Measurements from ENCODE around the gene TRIM24. TPM values are rescaled to one million over a fixed set of nuclear protein-coding genes. Genes with fewer than 3 reads are reported as not detected.

TRIM24 gene
- total RNA-seq, 4 donors from 2014 or later: 13.9 to 16.2 (median 14.1) TPM

DNA sequence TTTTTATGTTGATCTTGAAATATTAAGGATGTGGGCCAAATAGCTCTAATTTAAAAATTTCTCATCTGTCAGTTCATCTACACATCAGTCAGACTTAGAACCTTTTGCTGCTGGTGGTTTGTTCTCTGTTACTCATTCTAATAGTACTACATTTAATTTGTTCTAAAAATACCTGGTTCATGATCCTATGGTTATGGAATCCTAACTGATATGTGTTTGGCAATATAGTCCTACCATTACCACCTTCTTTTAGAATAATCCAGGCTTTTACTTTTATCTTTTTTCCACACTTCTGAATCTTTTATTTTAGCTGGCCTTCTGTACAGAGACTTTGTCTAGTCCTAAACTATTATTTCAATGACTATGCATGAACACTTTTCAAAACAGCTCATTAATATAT lies 124.2 kb downstream of the TRIM24 start:
- Histone ChIP-seq H3K27ac (no peak overlapping the region), H3K4me1 (no peaks in the 10 kb centered on the region), H3K9me3 (no peaks in the 10 kb centered on the region), H3K4me3 (no peak overlapping the region), H3K27me3 (no peaks in the 10 kb centered on the region), H3K36me3 (peaks cover 0 to 87% of the 10 kb centered on the region in 2 donors)
- TF ChIP-seq, protein P1, sequence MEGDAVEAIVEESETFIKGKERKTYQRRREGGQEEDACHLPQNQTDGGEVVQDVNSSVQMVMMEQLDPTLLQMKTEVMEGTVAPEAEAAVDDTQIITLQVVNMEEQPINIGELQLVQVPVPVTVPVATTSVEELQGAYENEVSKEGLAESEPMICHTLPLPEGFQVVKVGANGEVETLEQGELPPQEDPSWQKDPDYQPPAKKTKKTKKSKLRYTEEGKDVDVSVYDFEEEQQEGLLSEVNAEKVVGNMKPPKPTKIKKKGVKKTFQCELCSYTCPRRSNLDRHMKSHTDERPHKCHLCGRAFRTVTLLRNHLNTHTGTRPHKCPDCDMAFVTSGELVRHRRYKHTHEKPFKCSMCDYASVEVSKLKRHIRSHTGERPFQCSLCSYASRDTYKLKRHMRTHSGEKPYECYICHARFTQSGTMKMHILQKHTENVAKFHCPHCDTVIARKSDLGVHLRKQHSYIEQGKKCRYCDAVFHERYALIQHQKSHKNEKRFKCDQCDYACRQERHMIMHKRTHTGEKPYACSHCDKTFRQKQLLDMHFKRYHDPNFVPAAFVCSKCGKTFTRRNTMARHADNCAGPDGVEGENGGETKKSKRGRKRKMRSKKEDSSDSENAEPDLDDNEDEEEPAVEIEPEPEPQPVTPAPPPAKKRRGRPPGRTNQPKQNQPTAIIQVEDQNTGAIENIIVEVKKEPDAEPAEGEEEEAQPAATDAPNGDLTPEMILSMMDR (IDR thresholded peaks at IDR 0.05): no peak
- no peak for TF ChIP-seq POLR2A (IDR thresholded peaks at IDR 0.05)
- no peak for TF ChIP-seq POLR2AphosphoS5 (IDR thresholded peaks at IDR 0.05)
- no peak for TF ChIP-seq EP300 (IDR thresholded peaks at IDR 0.05)
- no peak for ATAC-seq

DNA sequence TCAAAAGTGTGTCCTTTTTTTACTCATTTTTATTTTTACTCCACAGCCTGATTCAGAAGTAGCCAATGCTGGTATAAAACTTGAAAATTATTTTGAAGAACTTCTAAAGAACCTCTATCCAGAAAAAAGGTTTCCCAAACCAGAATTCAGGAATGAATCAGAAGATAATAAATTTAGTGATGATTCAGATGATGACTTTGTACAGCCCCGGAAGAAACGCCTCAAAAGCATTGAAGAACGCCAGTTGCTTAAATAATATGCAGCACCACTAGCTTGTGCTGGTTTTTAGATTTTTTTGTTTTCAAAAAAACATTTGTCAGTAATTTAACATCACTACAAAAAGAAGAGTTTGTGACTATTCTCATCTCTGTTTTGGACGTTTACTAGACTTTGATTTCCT lies 124.6 kb downstream of the TRIM24 start:
- Histone ChIP-seq H3K36me3 (peaks cover 0 to 83% of the 10 kb centered on the region in 2 donors), H3K27ac (no peak overlapping the region), H3K9me3 (no peaks in the 10 kb centered on the region), H3K4me1 (no peaks in the 10 kb centered on the region), H3K4me3 (no peak overlapping the region), H3K27me3 (no peaks in the 10 kb centered on the region)
- 86 to 91% methylated on average over 4 of the region's 4 CpGs for WGBS, 2 donors (ENCODE audit: low coverage in 1 of 2)
- no peak for ATAC-seq
- TF ChIP-seq, protein P1 (IDR thresholded peaks at IDR 0.05): no peak

DNA sequence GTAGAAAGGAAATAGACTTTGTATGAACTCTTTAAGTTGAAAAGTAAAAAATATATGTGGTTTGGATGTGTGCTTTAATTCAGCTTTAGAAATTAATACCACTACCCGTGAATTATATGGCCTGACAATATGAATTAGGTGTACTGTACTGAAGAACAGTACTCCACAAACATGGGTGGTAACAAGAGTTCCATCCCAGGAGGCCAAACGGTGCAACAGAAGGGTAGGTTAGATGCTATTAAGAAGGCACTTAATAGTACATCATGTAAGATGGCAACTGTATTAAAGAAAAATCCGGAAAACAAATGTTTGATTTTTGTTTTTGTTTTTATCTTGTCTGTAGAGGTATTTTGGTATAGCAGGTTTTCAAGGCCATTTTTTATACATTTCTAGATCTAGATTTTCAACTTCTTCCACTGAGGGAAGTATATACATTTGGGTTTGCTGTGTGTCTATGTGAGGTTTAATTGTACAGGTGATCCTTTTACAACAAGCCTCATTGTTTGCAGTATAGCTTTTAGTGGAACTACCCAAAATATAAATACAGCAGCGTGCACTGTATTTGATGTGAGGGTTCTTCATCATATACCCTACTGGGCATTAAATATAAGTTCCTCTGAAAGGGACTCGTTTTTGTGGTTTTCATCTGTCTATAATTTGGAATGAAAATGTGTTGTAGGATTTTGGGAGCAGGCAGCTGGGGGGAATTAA lies 125.4 kb downstream of the TRIM24 start:
- no peaks in the 10 kb centered on the region for H3K9me3 ChIP-seq
- H3K36me3 ChIP-seq: peaks cover 0 to 75% of the 10 kb centered on the region in 2 donors
- TF ChIP-seq, protein P1 (IDR thresholded peaks at IDR 0.05): no peak
- TF ChIP-seq POLR2A (IDR thresholded peaks at IDR 0.05): no peak
- no peak for TF ChIP-seq EP300 (IDR thresholded peaks at IDR 0.05)
- no peak for TF ChIP-seq POLR2AphosphoS5 (IDR thresholded peaks at IDR 0.05)
- H3K27me3 ChIP-seq: no peaks in the 10 kb centered on the region
- H3K4me3 ChIP-seq: no peak overlapping the region
- ATAC-seq: no peak
- WGBS, 2 donors (ENCODE audit: low coverage in 1 of 2): 82 to 83% methylated on average over 5 of the region's 5 CpGs
- H3K27ac ChIP-seq: no peak overlapping the region
- no peaks in the 10 kb centered on the region for H3K4me1 ChIP-seq

DNA sequence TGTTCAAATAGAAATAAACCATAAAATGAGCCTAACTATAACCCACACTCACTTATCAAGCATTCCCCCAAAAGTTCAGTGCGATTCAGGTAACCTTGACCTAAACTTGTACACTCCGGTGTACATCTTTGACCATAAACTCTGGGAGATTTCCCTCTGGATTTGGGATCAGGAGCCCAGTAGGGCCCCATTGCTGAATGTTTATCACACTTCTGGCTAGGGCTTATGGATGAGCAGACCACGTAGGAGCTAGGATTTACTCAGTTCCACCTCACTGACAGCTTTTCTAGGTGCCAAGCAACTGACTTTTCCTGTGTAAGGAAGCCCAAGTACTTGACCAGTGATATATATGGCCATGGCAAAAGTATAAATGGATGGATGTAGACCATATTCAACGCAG lies 127.4 kb downstream of the TRIM24 start:
- no peak for TF ChIP-seq POLR2A (IDR thresholded peaks at IDR 0.05)
- Histone ChIP-seq H3K27ac (no peak overlapping the region), H3K36me3 (peaks cover 0 to 55% of the 10 kb centered on the region in 2 donors), H3K27me3 (no peaks in the 10 kb centered on the region), H3K4me3 (no peak overlapping the region), H3K4me1 (no peaks in the 10 kb centered on the region), H3K9me3 (no peaks in the 10 kb centered on the region)
- ATAC-seq: no peak
- WGBS, 2 donors (ENCODE audit: low coverage in 1 of 2): 90 to 96% methylated on average over 3 of the region's 4 CpGs

DNA sequence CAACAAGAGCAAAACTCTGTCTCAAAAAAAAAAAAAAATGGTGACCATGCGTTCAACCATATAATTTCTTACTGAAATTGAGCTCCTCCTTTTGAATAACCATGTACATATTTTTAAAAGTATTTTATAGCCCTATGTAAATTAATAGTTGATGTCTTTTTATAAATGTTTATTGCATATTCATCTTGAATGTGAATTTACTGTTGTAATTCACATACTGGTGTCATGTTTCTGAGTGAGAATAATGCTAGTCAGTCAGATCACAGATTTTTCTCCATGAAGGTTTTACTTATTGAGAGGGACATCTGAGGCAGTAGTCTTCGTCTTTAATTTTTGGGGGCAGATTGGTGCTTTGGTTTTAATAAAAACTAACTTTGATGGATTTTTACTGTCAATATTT lies 128.9 kb downstream of the TRIM24 start:
- Histone ChIP-seq H3K36me3 (peaks cover 0 to 40% of the 10 kb centered on the region in 2 donors), H3K27me3 (no peaks in the 10 kb centered on the region), H3K9me3 (no peaks in the 10 kb centered on the region), H3K27ac (no peak overlapping the region), H3K4me3 (no peak overlapping the region), H3K4me1 (no peaks in the 10 kb centered on the region)
- WGBS, 2 donors (ENCODE audit: low coverage in 1 of 2): 94 to 96% methylated on average over 2 of the region's 2 CpGs
- TF ChIP-seq, protein P1 (IDR thresholded peaks at IDR 0.05): no peak
- TF ChIP-seq POLR2AphosphoS5 (IDR thresholded peaks at IDR 0.05) (no peak), EP300 (IDR thresholded peaks at IDR 0.05) (no peak), POLR2A (IDR thresholded peaks at IDR 0.05) (no peak)
- ATAC-seq: no peak

All from gastroesophageal sphincter (tissue), 4 donors.